Upper lobe of left lung (tissue), 6 donors: ENCODE data around the gene ALCAM. TPM values are rescaled to one million over a fixed set of nuclear protein-coding genes. Genes with fewer than 3 reads are reported as not detected.

ENCODE experiments used
- ATAC-seq, 2 donors: fragments of 200-7000 bp; cut with Tn5 transposase; one replicate each; pipeline ENCODE4 v1.9.1; 2022; ENCODE audit warnings: mild to moderate bottlenecking in 2 of 2, moderate library complexity in 2 of 2; ENCODE audit not compliant: low FRiP score in 2 of 2
- DNase-seq, 2 donors: peaks; one replicate each; pipeline ENCODE4 v3.0.0-alpha.2; 2019 to 2020
- H3K27ac ChIP-seq, 4 donors: fragments of 200-600 bp; sonication (generic); one replicate each; pipeline ENCODE4 v1.5.1; 2016 to 2019
- H3K27me3 ChIP-seq, 4 donors: fragments of 200-600 bp; sonication (generic); one replicate each; pipeline ENCODE4 v1.5.1; 2017 to 2019
- H3K36me3 ChIP-seq, 4 donors: fragments of 200-600 bp; sonication (generic); one replicate each; pipeline ENCODE4 v1.5.1; 2016 to 2019
- H3K4me1 ChIP-seq, 4 donors: fragments of 200-600 bp; sonication (generic); one replicate each; pipeline ENCODE4 v1.5.1; 2018 to 2019
- H3K4me3 ChIP-seq, 4 donors: fragments of 200-600 bp; sonication (generic); one replicate each; pipeline ENCODE4 v1.5.1; 2017 to 2019; ENCODE audit warnings: mild to moderate bottlenecking in 2 of 4, moderate library complexity in 1 of 4
- H3K9me3 ChIP-seq, 4 donors: fragments of 200-600 bp; sonication (generic); one replicate each; pipeline ENCODE4 v1.5.1; 2018 to 2019
- CTCF ChIP-seq, 6 experiments: fragments of 450-650 bp in 4 of 6; fragments of 200-600 bp in 2 of 6; sonication (generic) in 2 of 6; IDR thresholded peaks; one replicate each; pipeline ENCODE4 v1.5.1; 2016 to 2019; ENCODE audit warnings: antibody characterized with exemption in 6 of 6
- EP300 ChIP-seq, 4 donors: sonication (generic); formaldehyde crosslinking; IDR thresholded peaks; one replicate each; pipeline ENCODE4 v1.5.1; 2017; ENCODE audit warnings: antibody characterized with exemption in 4 of 4, control low read depth in 2 of 4
- POLR2A ChIP-seq, 4 donors: fragments of 450-650 bp; IDR thresholded peaks; one replicate each; pipeline ENCODE4 v1.5.1; 2016 to 2017; ENCODE audit warnings: antibody characterized with exemption in 4 of 4, mild to moderate bottlenecking in 2 of 4
- POLR2AphosphoS5 ChIP-seq, 2 donors: sonication (generic); formaldehyde crosslinking; IDR thresholded peaks; one replicate each; pipeline ENCODE4 v1.5.1; 2017; ENCODE audit warnings: antibody characterized with exemption in 2 of 2
- WGBS, 2 donors: methylation state at CpG; one replicate each; pipeline ENCODE4 v1.1.5; 2017 to 2018; 5-methylcytosine and 5-hydroxymethylcytosine counted together
- total RNA-seq, 6 donors: library from RNA; depleted of rRNA in 4 of 6; stranded (reverse); fragments of >200 nt in 4 of 6; gene quantifications; one replicate each; pipeline versions ENCODE4 v1.1.0 to v1.2.1, GENCODE V29; 2016 to 2021
- donor health status: DM: no; HTN: no; CAD: no; lungs with moderate emphysema.
- donor health status: DM: no; HTN: yes; CAD: no; lungs with severe emphysema.

ALCAM gene
- total RNA-seq, 6 donors from 2014 or later, result 129 to 390 (median 186) TPM

GRCh38 chr3:105618556-105618955 is 251.8 kb downstream of the ALCAM start:
- Histone ChIP-seq H3K36me3 (no peaks in the 10 kb centered on the region), H3K27me3 (no peaks in the 10 kb centered on the region), H3K4me1 (no peaks in the 10 kb centered on the region), H3K4me3 (no peak overlapping the region), H3K9me3 (no peaks in the 10 kb centered on the region), H3K27ac (no peak overlapping the region)
- TF ChIP-seq EP300 (IDR thresholded peaks at IDR 0.05) (no peak), POLR2AphosphoS5 (IDR thresholded peaks at IDR 0.05) (no peak), POLR2A (IDR thresholded peaks at IDR 0.05) (no peak), CTCF (IDR thresholded peaks at IDR 0.05) (no peak)
- 80 to 83% methylated on average over 5 of the region's 5 CpGs for WGBS, 2 donors
- no peak for DNase-seq
- no peak for ATAC-seq

- ATAC-seq, result no peak
- 86 to 96% methylated on average over 1 to 2 of the region's 2 CpGs for WGBS, 2 donors
Observed at GRCh38 chr3:105619651-105620050, 252.9 kb downstream of the ALCAM start.

GRCh38 chr3:105620236-105620635 is 253.5 kb downstream of the ALCAM start:
- Histone ChIP-seq H3K9me3 (no peaks in the 10 kb centered on the region), H3K27ac (no peak overlapping the region), H3K4me3 (no peak overlapping the region), H3K4me1 (no peaks in the 10 kb centered on the region), H3K36me3 (no peaks in the 10 kb centered on the region), H3K27me3 (no peaks in the 10 kb centered on the region)
- DNase-seq (no peak), ATAC-seq (no peak)
- TF ChIP-seq POLR2A (IDR thresholded peaks at IDR 0.05) (no peak), POLR2AphosphoS5 (IDR thresholded peaks at IDR 0.05) (no peak), EP300 (IDR thresholded peaks at IDR 0.05) (no peak), CTCF (IDR thresholded peaks at IDR 0.05) (no peak)
- WGBS, 2 donors, result 73 to 83% methylated on average over 2 of the region's 2 CpGs

More at GRCh38 chr3:105619651-105620050, 252.9 kb downstream of the ALCAM start:
- H3K27me3 ChIP-seq, result no peaks in the 10 kb centered on the region
- H3K36me3 ChIP-seq, result no peaks in the 10 kb centered on the region
- no peak for TF ChIP-seq POLR2AphosphoS5 (IDR thresholded peaks at IDR 0.05)
- TF ChIP-seq CTCF (IDR thresholded peaks at IDR 0.05), result no peak
- TF ChIP-seq POLR2A (IDR thresholded peaks at IDR 0.05), result no peak
- TF ChIP-seq EP300 (IDR thresholded peaks at IDR 0.05), result no peak
- no peaks in the 10 kb centered on the region for H3K9me3 ChIP-seq
- DNase-seq, result no peak
- H3K27ac ChIP-seq, result no peak overlapping the region
- no peaks in the 10 kb centered on the region for H3K4me1 ChIP-seq
- no peak overlapping the region for H3K4me3 ChIP-seq

GRCh38 chr3:105622169-105622568 is 255.5 kb downstream of the ALCAM start:
- no peak overlapping the region for H3K4me3 ChIP-seq
- ATAC-seq, result no peak
- DNase-seq, result no peak

More at GRCh38 chr3:105622169-105622568, 255.5 kb downstream of the ALCAM start:
- H3K27me3 ChIP-seq, result no peaks in the 10 kb centered on the region
- H3K36me3 ChIP-seq, result no peaks in the 10 kb centered on the region
- H3K9me3 ChIP-seq, result no peaks in the 10 kb centered on the region
- no peak for TF ChIP-seq POLR2AphosphoS5 (IDR thresholded peaks at IDR 0.05)
- no peak for TF ChIP-seq POLR2A (IDR thresholded peaks at IDR 0.05)
- no peak for TF ChIP-seq EP300 (IDR thresholded peaks at IDR 0.05)
- no peak for TF ChIP-seq CTCF (IDR thresholded peaks at IDR 0.05)
- no peaks in the 10 kb centered on the region for H3K4me1 ChIP-seq
- no peak overlapping the region for H3K27ac ChIP-seq
